B cell (primary cell): ENCODE measurements around the gene DISP2. TPM values are rescaled to one million over a fixed set of nuclear protein-coding genes. Genes with fewer than 3 reads are reported as not detected.

Source experiments
- ATAC-seq: fragments of 200-7000 bp; cut with Tn5 transposase; one replicate; pipeline ENCODE4 v1.10.0; 2021; ENCODE audit warnings: low read depth, mild to moderate bottlenecking, moderate number of reproducible peaks, moderate library complexity
- CTCF ChIA-PET: fragments of 350-600 bp; sonication (Branson Sonifier 250); formaldehyde crosslinking; loops from one replicate; lab custom pipeline; 2021; ENCODE audit warnings: antibody characterized with exemption, inconsistent platforms; lab: Charles Lee
- POLR2A ChIA-PET: fragments of 350-600 bp; sonication (Branson Sonifier 250); formaldehyde crosslinking; loops from one replicate; lab custom pipeline; 2021; ENCODE audit warnings: antibody characterized with exemption; lab: Charles Lee
- DNase-seq: peaks from one replicate; pipeline ENCODE4 v3.0.0; 2013
- H2AFZ ChIP-seq: 2 replicates; pipeline ENCODE4 v1.6.1; 2012; ENCODE audit warnings: mild to moderate bottlenecking, low read depth, low read length; ENCODE audit not compliant: insufficient read depth, poor library complexity, severe bottlenecking
- H3K27ac ChIP-seq, 2 donors: 1 replicate in 1 of 2; 2 replicates in 1 of 2; pipeline ENCODE4 v1.5.1; 2012 to 2013; ENCODE audit warnings: low read length in 2 of 2, mild to moderate bottlenecking in 2 of 2, moderate library complexity in 1 of 2
- H3K27me3 ChIP-seq, 4 experiments: fragments of 200-600 bp in 1 of 4; sonication (generic) in 1 of 4; replicated peaks in 1 of 4; 1 replicate in 2 of 4; 2 replicates in 2 of 4; pipeline versions ENCODE4 v1.6.1 to v1.7.0; 2013 to 2016; ENCODE audit warnings: low read length in 3 of 4, mild to moderate bottlenecking in 2 of 4, mixed read lengths in 1 of 4, moderate library complexity in 1 of 4; ENCODE audit not compliant: insufficient read depth in 4 of 4, control insufficient read depth in 3 of 4; ENCODE audit errors: control extremely low read depth in 1 of 4
- H3K36me3 ChIP-seq, 2 experiments: replicated peaks in 1 of 2; 1 replicate in 1 of 2; 2 replicates in 1 of 2; pipeline versions ENCODE4 v1.6.1 to v1.7.1; 2013; ENCODE audit warnings: low read length in 1 of 2; ENCODE audit not compliant: insufficient read depth in 2 of 2, control insufficient read depth in 1 of 2; ENCODE audit errors: control extremely low read depth in 1 of 2, extremely low read depth in 1 of 2
- H3K4me1 ChIP-seq, 2 donors: fragments of 200-600 bp in 1 of 2; sonication (generic) in 1 of 2; 1 replicate in 1 of 2; 2 replicates in 1 of 2; pipeline versions ENCODE4 v1.5.1 to v1.6.1; 2013 to 2017; ENCODE audit warnings: low read length in 2 of 2; ENCODE audit not compliant: control insufficient read depth in 2 of 2, insufficient read depth in 2 of 2
- H3K4me2 ChIP-seq: replicated peaks from 2 replicates; pipeline ENCODE3; 2012; ENCODE audit warnings: mild to moderate bottlenecking, low read depth, low read length; ENCODE audit not compliant: poor library complexity, severe bottlenecking
- H3K4me3 ChIP-seq, 5 experiments: fragments of 200-600 bp in 1 of 5; sonication (generic) in 1 of 5; 1 replicate in 3 of 5; 2 replicates in 2 of 5; pipeline versions ENCODE4 v1.5.1 to v1.7.0; 2011 to 2016; ENCODE audit warnings: low read length in 4 of 5, mild to moderate bottlenecking in 4 of 5, low read depth in 2 of 5, control low read depth in 1 of 5, moderate library complexity in 1 of 5; ENCODE audit not compliant: insufficient read depth in 1 of 5; ENCODE audit errors: control extremely low read depth in 1 of 5, extremely low read depth in 1 of 5
- H3K79me2 ChIP-seq: fragments of 200-600 bp; sonication (generic); one replicate; pipeline ENCODE4 v1.6.0; 2016; ENCODE audit warnings: low read length; ENCODE audit not compliant: control insufficient read depth, insufficient read depth
- H3K9ac ChIP-seq: fragments of 200-600 bp; sonication (generic); 2 replicates; pipeline ENCODE4 v1.6.1; 2017; ENCODE audit warnings: mild to moderate bottlenecking, low read length, moderate library complexity
- H3K9me3 ChIP-seq, 3 donors: one replicate each; pipeline versions ENCODE4 v1.6.1 to v1.7.1; 2013; ENCODE audit warnings: low read length in 2 of 3; ENCODE audit not compliant: control insufficient read depth in 2 of 3, insufficient read depth in 1 of 3; ENCODE audit errors: control extremely low read depth in 1 of 3
- H4K20me1 ChIP-seq: 2 replicates; pipeline ENCODE4 v1.6.0; 2012; ENCODE audit warnings: mild to moderate bottlenecking, low read length; ENCODE audit not compliant: insufficient read depth, control insufficient read depth, poor library complexity, severe bottlenecking
- H3K27ac Mint-ChIP-seq: one replicate; pipeline ENCODE4 v1.8.0; 2021; ENCODE audit warnings: mixed read lengths
- H3K27me3 Mint-ChIP-seq: one replicate; pipeline ENCODE4 v1.8.0; 2021; ENCODE audit warnings: mixed read lengths
- H3K4me1 Mint-ChIP-seq: one replicate; pipeline ENCODE4 v1.8.0; 2021; ENCODE audit warnings: mixed read lengths
- H3K4me3 Mint-ChIP-seq: one replicate; pipeline ENCODE4 v1.8.0; 2021; ENCODE audit warnings: mixed read lengths
- H3K9me3 Mint-ChIP-seq: one replicate; pipeline ENCODE4 v1.8.0; 2022; ENCODE audit warnings: mixed read lengths; ENCODE audit not compliant: insufficient read depth
- CTCF ChIP-seq: fragments of 200-600 bp; IDR thresholded peaks from one replicate; pipeline ENCODE4 v1.8.0; 2022; ENCODE audit warnings: antibody characterized with exemption, mild to moderate bottlenecking
- EZH2 ChIP-seq: IDR thresholded peaks from 2 replicates; pipeline ENCODE4 v1.6.1; 2012; ENCODE audit warnings: borderline replicate concordance, low read depth, mild to moderate bottlenecking, moderate library complexity, low read length; ENCODE audit not compliant: insufficient read depth, poor library complexity, severe bottlenecking
- WGBS: methylation state at CpG from one replicate; pipeline ENCODE4 v1.1.5; 2013; ENCODE audit warnings: missing lambda C conversion rate; ENCODE audit not compliant: insufficient coverage; 5-methylcytosine and 5-hydroxymethylcytosine counted together
- intact Hi-C: fragments of 100-400 bp; cut with micrococcal nuclease; formaldehyde crosslinking; loops from one replicate; pipeline ENCODE4 v1.10.0; 2022
- polyA plus RNA-seq: library from polyadenylated mRNA; depleted of rRNA; stranded (reverse); fragments of >200 nt; gene quantifications from 2 replicates; pipeline ENCODE4 v1.2.3, GENCODE V29; 2012
- total RNA-seq, 2 donors: library from RNA; stranded (reverse); fragments of 120-200 nt in 1 of 2; gene quantifications; 1 replicate in 1 of 2; 2 replicates in 1 of 2; pipeline versions ENCODE4 v1.2.3 to v1.2.4, GENCODE V29; 2013 to 2022

Gene DISP2
- total and polyA plus RNA-seq, 2 donors (not counting 1 experiment from before 2014, with no cell fraction given) = 0.13 to 0.71 TPM

- H3K4me1 Mint-ChIP-seq = no peaks in the 10 kb centered on the region
- Histone ChIP-seq H3K4me2 (no peak overlapping the region), H3K27me3 (no peaks in the 10 kb centered on the region), H3K9ac (no peak overlapping the region), H3K4me3 (no peak overlapping the region), H4K20me1 (no peaks in the 10 kb centered on the region), H3K4me1 (no peaks in the 10 kb centered on the region), H2AFZ (no peak overlapping the region), H3K79me2 (no peaks in the 10 kb centered on the region), H3K27ac (no peak overlapping the region), H3K9me3 (no peaks in the 10 kb centered on the region), H3K36me3 (no peaks in the 10 kb centered on the region)
- WGBS = 94% methylated on average over 15 of the region's 15 CpGs
- ATAC-seq (no peak), DNase-seq (no peak)
- H3K4me3 Mint-ChIP-seq = no peak overlapping the region
- no peaks in the 10 kb centered on the region for H3K9me3 Mint-ChIP-seq
- intact Hi-C loops = no loop called here
- H3K27me3 Mint-ChIP-seq = no peaks in the 10 kb centered on the region
- TF ChIP-seq CTCF (no peak), EZH2 (no peak)
- no peak overlapping the region for H3K27ac Mint-ChIP-seq
- ChIA-PET CTCF (interaction anchor here (0.6 to 15.0 kb wide), 3 partner anchors 10 to 514 kb away, joined by 3 to 308 read pairs (median 3); no protein-coding TSS in a partner anchor), POLR2A (no interaction called here)
Measured at GRCh38 chr15:40346579-40347558, 11.2 kb upstream of the DISP2 start.
